GM19240 (cell line): ENCODE results near the gene SEMA3A.
"Not testable (repeated sequence)": the region's sequence is repeated elsewhere in the genome, so short reads cannot be mapped to it uniquely, and the experiment has no call there.

Experiments
- DNase-seq: peaks from one replicate; pipeline ENCODE4 v3.0.0; 2011; ENCODE audit warnings: low spot score; ENCODE audit not compliant: insufficient read length

The SEMA3A gene

GRCh38 chr7:84154991-84155781, 39.4 kb downstream of the SEMA3A start:
- no peak for DNase-seq

DNA sequence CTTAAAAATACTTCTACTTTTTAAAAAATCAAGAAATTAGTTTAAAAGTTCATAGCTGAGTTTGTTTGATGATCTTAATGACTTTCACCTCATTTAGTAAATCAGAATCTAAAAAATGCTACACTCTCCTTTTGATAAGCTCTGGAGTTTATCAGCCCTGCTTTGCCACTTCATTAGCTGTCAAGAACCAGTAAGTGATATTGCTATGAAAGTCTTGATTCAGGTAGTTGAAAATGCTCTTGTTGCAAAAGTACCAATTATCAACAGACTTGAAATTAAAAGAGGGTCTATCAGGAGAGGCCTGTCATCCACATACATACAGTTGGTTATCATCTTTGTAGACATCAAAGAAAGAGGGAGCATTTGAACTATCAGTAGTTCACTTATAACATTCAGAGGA, 41.6 kb downstream of the SEMA3A start:
- DNase-seq: no peak

- DNase-seq: not testable (repeated sequence)
Observed at GRCh38 chr7:84150370-84150769, 44.2 kb downstream of the SEMA3A start.

GRCh38 chr7:84149573-84149972, 45.0 kb downstream of the SEMA3A start:
- DNase-seq: no peak

DNA sequence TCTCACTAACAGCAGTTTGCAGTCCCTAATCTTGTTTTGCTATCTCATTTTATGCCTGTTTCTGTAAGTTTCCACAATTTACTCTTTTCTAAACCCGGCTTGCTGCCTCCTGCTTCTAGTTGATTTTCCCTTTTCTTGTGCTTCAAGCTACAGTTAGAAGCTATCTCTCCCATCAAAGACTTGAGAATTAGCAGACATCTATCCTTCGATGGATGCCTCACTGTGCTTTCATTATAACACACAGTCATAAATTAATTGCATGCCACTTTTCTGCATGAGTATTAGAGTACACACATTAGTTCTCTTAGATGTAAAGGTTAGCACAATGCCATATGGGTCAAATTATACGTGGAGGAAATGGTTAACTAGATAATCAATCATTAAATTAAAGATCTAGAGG, 48.7 kb downstream of the SEMA3A start:
- DNase-seq: no peak

- DNase-seq: no peak
Observed at GRCh38 chr7:84144935-84145334, 49.7 kb downstream of the SEMA3A start.

DNA sequence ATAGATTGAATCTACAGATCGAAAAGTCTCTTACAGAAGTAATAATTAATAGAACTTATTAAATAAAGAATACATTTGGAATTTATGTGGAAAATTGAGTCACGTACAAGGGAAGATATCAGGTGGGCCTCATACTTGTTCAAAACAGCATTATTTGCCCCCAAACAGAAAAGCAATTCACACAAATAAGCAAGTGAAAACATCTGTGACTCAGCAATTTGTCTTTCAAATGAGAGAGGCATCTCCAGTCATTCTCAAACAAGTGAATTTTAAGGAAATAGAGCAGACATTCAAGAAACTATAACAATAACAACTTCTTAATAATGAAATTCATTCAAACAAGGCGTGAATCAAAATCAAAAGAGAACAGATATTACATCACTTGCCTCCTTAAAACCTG, 50.1 kb downstream of the SEMA3A start:
- no peak for DNase-seq

GRCh38 chr7:84142726-84143125, 51.9 kb downstream of the SEMA3A start:
- DNase-seq: no peak

- no peak for DNase-seq
Observed at GRCh38 chr7:84139986-84140729, 54.4 kb downstream of the SEMA3A start.

- no peak for DNase-seq
Observed at GRCh38 chr7:84138411-84138810, 56.2 kb downstream of the SEMA3A start.

- no peak for DNase-seq
Observed at GRCh38 chr7:84137812-84138211, 56.8 kb downstream of the SEMA3A start.

- DNase-seq: no peak
Observed at GRCh38 chr7:84136809-84137208, 57.8 kb downstream of the SEMA3A start.

DNA sequence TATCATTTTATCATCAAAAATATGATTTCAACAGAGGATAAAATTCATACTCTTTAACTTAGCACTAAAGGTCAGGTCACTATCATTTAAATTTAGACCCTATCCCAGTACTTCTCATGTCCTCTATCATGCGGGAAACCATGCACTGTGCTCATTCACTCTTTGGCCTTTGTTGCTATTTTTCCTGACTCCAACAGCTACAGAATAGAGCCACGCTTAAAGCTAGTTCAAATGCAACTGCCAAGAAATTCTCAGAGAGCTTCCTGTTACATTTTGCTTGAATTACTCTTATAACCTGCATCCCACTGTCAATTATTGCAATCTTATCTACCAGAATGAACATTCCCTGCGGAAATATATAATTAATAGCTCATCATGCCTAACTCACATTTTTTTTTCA, 58.3 kb downstream of the SEMA3A start:
- DNase-seq: no peak

- no peak for DNase-seq
Observed at GRCh38 chr7:84134169-84134568, 60.4 kb downstream of the SEMA3A start.

- DNase-seq: no peak
Observed at GRCh38 chr7:84125654-84126053, 68.9 kb downstream of the SEMA3A start.

GRCh38 chr7:84123965-84124547, 70.5 kb downstream of the SEMA3A start:
- no peak for DNase-seq

GRCh38 chr7:84122582-84123360, 71.8 kb downstream of the SEMA3A start:
- DNase-seq: no peak

DNA sequence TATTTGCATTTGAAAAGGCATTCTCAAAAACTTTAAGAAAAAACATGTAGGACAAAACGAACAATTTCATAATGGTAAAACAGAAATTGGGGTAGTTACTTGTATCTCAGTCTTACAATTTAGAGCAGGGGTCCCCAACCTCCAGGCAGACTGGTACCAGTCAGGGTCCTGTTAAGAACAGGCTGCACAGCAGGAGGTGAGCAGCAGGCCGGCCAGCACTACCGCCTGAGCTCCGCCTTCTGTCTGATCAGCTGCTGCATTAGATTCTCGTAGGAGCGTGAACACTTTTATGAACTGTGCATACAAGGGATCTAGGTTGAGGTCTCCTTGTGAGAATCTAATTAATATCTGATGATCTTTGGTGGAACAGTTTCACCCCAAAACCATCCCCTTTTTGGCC, 77.3 kb downstream of the SEMA3A start:
- DNase-seq: no peak

DNA sequence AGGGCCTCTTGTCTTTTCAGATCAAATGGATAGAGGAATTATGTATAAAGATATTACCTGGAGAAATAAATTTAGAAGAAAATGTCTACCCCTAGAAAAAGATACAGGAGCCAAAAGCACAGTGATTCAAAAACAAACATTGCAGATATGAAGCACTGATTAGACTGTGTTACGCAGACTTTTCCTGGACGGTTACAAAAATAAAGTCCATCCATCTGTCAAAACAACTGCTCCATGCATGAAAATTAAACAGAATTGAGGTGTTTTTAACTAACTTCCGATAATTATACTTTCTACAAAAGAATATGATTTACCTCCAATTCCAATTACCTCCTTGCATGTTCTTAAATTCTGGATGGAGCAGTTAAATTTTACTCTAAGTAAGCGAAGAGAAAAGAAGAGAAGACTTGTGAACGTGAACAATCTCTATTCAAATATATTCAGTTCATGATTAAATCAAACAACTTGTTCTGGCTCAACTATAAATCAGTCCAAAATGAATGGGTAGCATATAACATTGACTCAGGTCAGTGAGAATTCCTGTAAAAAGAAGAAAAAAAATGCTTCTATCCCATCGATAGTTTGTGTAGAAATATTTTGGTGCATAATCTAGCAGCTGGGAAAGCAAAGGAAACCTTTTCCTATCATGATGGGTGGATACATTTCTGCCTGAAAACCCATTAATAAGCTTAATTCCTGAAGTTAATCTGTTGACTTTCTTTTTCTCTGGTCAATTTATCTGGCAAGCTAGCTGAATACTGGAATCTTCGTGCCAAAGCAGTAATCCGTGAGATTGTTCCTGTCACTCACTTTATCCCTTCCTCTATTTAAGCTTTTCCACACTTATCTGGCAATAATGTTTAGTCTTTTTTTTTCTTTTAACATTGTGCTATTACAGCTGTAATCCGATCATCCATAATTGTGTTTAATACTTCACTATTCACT, 80.4 kb downstream of the SEMA3A start:
- no peak for DNase-seq

GRCh38 chr7:84113286-84113685, 81.3 kb downstream of the SEMA3A start:
- DNase-seq: no peak

DNA sequence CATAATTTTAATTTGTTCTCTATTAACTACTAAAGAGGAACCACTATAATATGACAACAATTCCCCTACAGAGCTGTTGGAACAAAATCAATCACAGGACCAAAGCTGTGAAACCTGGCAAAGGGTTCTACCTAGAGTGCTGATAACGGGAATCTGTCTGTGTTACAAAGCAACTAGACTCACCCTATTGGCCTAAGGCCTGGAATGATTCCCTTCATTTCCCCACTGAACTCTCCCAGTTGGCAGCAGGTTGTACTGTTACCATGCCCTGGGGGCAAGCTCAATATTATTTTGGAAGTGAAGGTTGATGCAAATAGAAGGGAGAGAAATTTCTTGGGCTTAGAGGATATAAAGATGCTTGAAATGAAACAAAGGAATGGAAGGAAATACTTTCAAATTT, 81.8 kb downstream of the SEMA3A start:
- DNase-seq: no peak
